ENCODE measurements around the gene QRICH1. TPM values are rescaled to one million over a fixed set of nuclear protein-coding genes. Genes with fewer than 3 reads are reported as not detected.

The QRICH1 gene
- total RNA-seq, 2 donors from 2014 or later, result 83.7 to 110 TPM

- Histone ChIP-seq H3K27me3 (replicated peaks; ENCODE audit: insufficient read depth) (no peaks in the 10 kb centered on the region), H3K9me3 (no peaks in the 10 kb centered on the region), H3K27ac (peak overlapping the region; percentile 93 to 97), H3K4me1 (ENCODE audit: control insufficient read depth in 1 of 2, low read depth in 2 of 2) (peaks cover 30 to 48% of the 10 kb centered on the region in 2 donors), H3K36me3 (peaks cover 5% of the 10 kb centered on the region), H3K4me3 (peak overlapping the region; percentile 94)
- DNase-seq (ENCODE audit: low spot score), result no peak
- ATAC-seq (ENCODE audit: insufficient number of reproducible peaks, low FRiP score, low read depth), result peak; percentile 18
- no peak for TF ChIP-seq CTCF (IDR thresholded peaks at IDR 0.05)
These were observed 676 bp downstream of the QRICH1 start for GRCh38 chr3:49092938-49093852.

GRCh38 chr3:49081429-49081828 lies 12.4 kb downstream of the QRICH1 start:
- no peak overlapping the region for H3K4me3 ChIP-seq
- peaks cover 0 to 4% of the 10 kb centered on the region in 2 donors for H3K4me1 ChIP-seq (ENCODE audit: control insufficient read depth in 1 of 2, low read depth in 2 of 2)
- no peak for TF ChIP-seq CTCF (IDR thresholded peaks at IDR 0.05)
- DNase-seq (ENCODE audit: low spot score) (no peak), ATAC-seq (ENCODE audit: insufficient number of reproducible peaks, low FRiP score, low read depth) (no peak)
- H3K36me3 ChIP-seq, result peaks cover 10% of the 10 kb centered on the region
- no peaks in the 10 kb centered on the region for H3K27me3 ChIP-seq (replicated peaks; ENCODE audit: insufficient read depth)
- H3K27ac ChIP-seq, result no peak overlapping the region
- no peaks in the 10 kb centered on the region for H3K9me3 ChIP-seq

GRCh38 chr3:49079270-49079669 lies 14.6 kb downstream of the QRICH1 start:
- Histone ChIP-seq H3K4me1 (ENCODE audit: control insufficient read depth in 1 of 2, low read depth in 2 of 2) (peaks cover 0 to 4% of the 10 kb centered on the region in 2 donors), H3K4me3 (no peak overlapping the region), H3K36me3 (peaks cover 27% of the 10 kb centered on the region), H3K27ac (no peak overlapping the region), H3K27me3 (replicated peaks; ENCODE audit: insufficient read depth) (no peaks in the 10 kb centered on the region), H3K9me3 (no peaks in the 10 kb centered on the region)
- DNase-seq (ENCODE audit: low spot score) (no peak), ATAC-seq (ENCODE audit: insufficient number of reproducible peaks, low FRiP score, low read depth) (no peak)
- no peak for TF ChIP-seq CTCF (IDR thresholded peaks at IDR 0.05)

GRCh38 chr3:49076646-49077045 lies 17.2 kb downstream of the QRICH1 start:
- no peak overlapping the region for H3K27ac ChIP-seq
- H3K36me3 ChIP-seq, result peaks cover 45% of the 10 kb centered on the region
- no peaks in the 10 kb centered on the region for H3K27me3 ChIP-seq (replicated peaks; ENCODE audit: insufficient read depth)
- DNase-seq (ENCODE audit: low spot score) (no peak), ATAC-seq (ENCODE audit: insufficient number of reproducible peaks, low FRiP score, low read depth) (no peak)
- peaks cover 0 to 4% of the 10 kb centered on the region in 2 donors for H3K4me1 ChIP-seq (ENCODE audit: control insufficient read depth in 1 of 2, low read depth in 2 of 2)
- TF ChIP-seq CTCF (IDR thresholded peaks at IDR 0.05), result no peak
- no peaks in the 10 kb centered on the region for H3K9me3 ChIP-seq
- no peak overlapping the region for H3K4me3 ChIP-seq

DNA sequence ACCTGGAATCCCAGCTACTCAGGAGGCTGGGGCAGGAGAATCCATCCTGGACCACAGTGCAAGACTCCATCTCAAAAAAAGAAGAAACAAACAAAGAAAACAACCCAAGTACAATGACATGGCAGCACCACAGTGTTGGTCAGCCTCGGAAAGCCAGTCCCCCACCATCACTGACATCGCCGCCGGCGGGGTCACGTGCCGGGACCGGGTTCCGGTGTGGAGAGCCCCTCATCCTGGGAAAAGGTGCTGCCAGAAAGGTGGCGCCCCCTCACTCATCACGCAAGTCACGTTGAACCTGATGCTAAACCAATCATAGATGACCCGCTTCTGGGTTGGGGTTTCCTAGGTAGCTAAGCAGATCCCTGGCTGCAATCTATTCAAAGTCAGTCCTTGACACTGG lies 17.8 kb downstream of the QRICH1 start:
- no peak for TF ChIP-seq CTCF (IDR thresholded peaks at IDR 0.05)
- H3K4me1 ChIP-seq (ENCODE audit: control insufficient read depth in 1 of 2, low read depth in 2 of 2), result peaks cover 0 to 4% of the 10 kb centered on the region in 2 donors
- ATAC-seq (ENCODE audit: insufficient number of reproducible peaks, low FRiP score, low read depth) (no peak), DNase-seq (ENCODE audit: low spot score) (no peak)
- H3K36me3 ChIP-seq, result peaks cover 49% of the 10 kb centered on the region
- H3K4me3 ChIP-seq, result no peak overlapping the region
- no peaks in the 10 kb centered on the region for H3K9me3 ChIP-seq
- H3K27me3 ChIP-seq (replicated peaks; ENCODE audit: insufficient read depth), result no peaks in the 10 kb centered on the region
- no peak overlapping the region for H3K27ac ChIP-seq

Measured in thoracic aorta (tissue), 2 donors.